NCI-H2029 (cell line): Measurements from ENCODE around the gene COQ8B.
"Not testable (repeated sequence)": the region's sequence is repeated elsewhere in the genome, so short reads cannot be mapped to it uniquely, and the experiment has no call there.

ENCODE experiments used
- DNase-seq: peaks from one replicate; lab custom pipeline; 2025; lab: John Stamatoyannopoulos, UW

COQ8B gene

DNA sequence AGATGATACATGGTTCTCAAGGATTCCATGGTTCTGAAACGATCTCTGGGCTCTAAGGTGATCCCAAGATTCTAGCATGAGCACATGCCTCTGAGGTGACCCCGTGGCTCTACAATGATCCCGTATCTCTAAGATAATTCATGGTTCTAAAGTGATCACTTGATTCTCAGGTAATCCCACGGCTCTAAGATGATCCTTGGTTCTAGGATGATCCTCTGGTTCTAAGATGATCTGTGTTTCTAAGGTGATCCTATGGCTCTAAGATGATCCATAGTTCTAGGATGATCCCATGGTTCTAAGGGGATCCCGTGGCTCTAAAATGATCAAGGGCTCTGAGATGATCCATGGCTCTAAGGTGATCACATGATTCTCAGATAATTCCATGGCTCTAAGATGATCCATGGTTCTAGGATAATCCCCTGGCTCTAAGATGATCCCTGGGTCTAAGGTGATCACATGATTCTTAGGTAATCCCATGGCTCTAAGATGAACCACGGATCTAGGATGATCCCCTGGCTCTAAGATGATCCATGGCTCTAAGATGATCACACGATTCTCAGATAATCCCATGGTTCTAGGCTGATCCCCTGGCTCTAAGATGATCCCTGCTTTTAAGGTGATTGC is 47.6 kb downstream of the COQ8B start:
- DNase-seq: no peak

DNA sequence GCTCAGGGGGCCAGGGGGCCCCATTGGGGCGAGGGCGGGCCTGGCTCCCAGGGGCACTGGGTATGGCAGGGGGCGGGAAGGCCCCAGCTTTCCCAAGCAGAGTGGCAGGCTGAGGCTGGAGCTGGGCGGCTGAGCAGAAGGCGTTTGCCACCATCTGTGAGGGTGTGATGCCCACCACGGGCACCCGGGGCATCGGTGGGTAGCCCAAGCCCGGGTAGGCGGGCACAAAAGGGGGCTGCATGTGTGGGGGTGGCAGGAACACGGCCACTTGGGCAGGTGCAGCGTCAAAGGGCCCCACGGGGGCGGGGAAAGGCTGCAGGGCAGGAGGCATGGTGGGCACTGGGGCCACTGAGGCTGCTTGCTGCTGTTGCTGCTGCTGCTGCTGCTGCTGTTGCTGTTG is 49.1 kb downstream of the COQ8B start:
- no peak for DNase-seq

DNA sequence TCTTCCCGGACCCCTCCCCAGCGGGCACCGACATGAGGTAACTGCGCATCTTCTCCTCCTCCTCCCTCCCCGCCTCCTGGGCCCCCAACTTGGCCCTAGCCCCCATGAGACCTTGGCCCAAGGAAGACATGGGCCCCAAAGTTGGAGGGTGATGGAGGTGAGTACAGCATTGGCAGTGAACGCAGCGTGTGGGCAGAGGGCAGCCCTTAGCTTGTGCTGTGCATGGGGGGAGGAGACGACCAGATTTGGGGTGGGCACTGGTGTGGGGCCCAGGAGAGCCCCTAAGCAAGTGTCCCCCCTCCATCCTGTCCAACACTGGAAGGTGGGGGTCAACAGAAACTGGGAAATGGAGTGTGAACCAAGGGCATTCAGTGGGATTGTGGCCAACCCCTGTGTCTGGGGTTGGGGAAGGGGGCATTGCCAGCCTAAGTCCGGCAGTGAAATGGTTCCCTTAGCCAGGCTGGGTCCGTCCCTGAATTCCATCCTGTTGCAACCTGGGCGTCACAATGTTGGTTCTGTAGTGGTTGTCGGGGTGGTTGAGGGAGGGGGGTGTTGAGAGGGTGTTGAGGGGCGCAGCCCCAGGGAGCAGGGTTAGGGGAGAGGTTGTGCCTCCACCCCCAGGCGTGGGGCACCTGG is 49.8 kb downstream of the COQ8B start:
- no peak for DNase-seq

DNA sequence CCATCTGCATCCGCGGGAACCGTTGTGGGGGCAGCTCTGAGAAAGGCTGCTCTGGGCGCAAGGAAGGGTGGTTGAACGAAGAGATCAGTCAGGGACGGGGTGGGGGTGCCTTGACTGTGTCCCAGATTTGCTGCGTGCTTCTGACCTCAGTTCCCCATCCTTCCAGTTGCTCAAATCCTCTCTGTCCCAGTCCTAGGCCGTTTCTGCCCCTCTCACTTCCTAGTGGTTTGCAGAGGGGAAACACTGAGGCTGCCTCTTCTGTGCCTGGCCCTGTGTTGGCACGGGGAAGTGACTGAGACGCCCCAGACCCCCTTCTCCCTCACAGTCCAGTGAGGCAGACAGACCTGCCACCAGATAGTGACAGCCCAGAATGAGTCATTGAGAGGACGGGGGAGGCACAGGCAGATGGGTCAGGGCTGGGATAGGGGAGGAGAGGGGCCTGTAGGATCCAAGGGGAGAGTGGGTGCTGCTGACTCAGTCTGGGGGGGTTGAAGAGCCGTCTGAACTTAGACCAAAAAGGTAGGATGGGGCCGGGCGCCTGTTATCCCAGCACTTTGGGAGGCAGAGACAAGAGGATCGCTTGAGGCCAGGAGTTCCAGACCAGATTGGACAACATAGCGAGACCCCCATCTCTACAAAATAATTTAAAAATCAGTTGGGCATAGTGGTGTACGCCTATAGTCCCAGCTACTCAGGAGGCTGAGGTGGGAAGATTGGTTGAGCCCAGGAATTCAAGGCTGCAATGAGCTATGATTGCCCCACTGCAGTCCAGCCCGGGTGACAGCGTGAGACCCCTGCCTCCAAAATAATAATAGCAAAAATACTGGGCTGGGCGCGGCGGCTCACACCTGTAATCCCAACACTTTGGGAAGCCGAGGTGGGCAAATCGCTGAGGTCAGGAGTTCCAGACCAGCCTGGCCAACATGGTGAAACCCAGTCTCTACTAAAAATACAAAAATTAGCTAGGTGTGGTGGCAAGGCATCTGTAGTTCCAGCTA is 52.7 kb downstream of the COQ8B start:
- DNase-seq: no peak

DNA sequence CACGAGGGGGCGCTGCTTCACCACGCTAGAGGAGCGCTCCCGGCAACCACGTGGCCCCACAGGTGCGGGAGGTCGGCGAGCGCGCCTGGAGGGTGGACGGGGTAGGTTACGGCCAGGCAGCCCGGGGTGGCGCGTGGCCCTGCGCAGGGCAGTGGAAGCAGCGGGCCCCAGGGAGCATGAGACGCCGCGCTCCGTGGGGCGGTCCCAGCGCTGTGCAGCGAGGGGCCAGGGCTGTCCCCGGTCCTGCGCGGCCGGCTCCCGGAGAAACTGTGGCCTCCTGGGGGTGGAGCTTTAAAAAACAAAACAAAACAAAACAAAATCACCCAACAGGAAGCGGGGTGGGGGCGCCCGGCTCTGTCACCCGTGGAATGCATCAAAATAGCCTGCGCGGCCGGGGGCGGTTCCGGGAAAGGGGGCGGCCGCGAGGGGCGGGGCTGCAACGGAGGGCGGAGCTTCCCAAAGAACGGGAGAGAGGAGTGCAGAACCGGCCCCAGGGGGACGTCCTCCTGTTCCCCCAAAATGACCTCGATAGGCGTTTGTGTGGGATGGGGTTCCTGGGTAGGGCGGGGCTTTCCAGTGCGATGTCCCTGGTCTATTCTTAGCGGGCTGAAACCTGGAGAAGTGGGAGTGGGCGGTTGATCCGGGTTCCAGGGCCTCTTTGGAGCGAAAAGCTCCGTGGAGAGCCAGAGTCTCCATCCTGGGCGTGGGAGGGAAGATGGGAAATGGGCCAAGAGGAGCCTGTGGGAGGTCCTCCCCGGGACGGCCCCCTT is 53.6 kb downstream of the COQ8B start:
- DNase-seq: peak; percentile 78

DNA sequence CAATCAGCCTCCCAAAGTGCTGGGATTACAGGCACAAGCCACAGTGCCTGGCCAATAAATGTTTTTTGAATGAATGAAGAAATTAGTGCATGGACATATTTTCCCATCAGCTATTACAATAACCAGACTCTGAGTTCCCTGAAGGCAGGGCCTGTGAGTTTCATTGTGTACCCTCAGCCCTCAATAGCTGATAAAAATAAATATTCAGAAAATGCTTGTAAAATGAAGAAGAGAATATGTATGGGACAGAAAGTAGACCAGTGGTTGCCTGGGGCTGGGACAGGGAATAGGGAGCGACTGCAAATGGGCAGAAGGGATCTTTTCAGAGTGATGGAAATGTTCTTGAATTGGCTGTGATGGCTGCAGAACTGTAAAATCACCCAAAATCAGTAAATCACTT is 55.1 kb downstream of the COQ8B start:
- no peak for DNase-seq

DNA sequence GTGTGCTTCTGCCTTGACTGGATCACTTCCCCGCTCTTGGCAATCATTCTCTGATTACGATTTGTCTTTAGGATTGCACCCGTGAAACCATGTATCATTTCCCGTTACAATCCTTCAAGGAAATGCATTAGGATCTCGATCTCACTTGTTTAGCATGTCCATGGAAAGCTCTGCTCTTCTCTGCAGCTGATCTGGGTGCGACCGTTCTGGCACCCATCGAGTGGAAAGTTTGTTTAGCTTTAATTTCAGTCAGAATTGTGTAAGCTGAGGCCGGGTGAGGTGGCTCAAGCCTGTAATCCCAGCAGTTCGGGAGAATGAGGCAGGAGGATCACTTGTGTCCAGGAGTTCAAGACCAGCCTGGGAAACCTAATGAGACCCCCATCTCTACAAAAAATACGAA is 57.1 kb downstream of the COQ8B start:
- no peak for DNase-seq

DNA sequence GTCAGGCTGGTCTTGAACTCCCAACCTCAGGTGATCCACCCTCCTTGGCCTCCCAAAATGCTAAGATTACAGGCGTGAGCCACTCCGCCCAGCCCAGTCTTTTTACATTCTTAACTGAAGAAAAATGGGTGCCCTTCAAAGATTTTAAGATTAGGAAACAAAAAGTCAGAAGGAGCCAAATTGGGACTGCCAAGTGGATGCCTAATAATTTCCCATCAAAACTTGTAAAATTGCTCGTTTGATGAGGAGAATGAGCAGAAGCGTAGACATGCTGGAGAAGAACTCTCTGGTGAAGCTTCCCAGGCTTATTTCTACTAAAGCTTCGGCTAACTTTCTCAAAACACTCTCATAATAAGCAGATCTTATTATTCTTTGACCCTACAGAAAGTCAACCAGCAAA is 57.6 kb downstream of the COQ8B start:
- no peak for DNase-seq

DNA sequence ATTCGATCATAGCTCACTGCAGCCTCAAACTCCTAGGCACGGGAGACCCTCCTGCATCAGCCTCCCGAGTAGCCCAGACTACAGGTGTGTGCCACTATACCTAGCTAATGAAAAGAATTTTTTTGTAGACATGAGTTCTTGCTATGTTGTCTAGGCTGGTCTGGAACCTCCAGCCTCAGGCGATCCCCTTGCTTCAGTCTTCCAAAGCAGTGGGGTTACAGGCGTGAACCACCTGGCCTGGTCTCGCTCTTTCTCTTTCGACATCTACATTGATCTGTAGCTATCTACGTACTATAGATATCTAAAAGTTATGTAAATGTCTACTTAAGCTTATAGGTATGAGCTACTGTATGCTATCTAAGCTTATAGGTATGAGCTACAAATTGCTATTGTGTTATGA is 58.7 kb downstream of the COQ8B start:
- DNase-seq: no peak

DNA sequence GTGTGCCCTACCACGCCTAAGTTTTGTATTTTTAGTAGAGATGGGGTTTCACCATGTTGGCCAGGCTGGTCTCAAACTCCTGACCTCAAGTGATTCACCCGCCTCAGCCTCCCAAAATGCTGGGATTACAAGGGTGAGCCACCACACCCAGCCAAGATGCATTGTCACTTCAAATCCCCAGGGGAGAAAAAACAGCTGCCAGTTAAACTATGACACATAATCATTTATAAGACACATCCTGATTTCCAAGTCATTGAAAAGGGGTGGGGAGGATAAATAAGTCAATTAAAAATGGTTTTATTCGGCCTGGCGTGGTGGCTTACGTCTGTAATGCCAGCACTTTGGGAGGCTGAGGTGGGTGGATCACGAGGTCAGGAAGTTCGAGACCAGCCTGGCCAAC is 61.0 kb downstream of the COQ8B start:
- not testable (repeated sequence) for DNase-seq

DNA sequence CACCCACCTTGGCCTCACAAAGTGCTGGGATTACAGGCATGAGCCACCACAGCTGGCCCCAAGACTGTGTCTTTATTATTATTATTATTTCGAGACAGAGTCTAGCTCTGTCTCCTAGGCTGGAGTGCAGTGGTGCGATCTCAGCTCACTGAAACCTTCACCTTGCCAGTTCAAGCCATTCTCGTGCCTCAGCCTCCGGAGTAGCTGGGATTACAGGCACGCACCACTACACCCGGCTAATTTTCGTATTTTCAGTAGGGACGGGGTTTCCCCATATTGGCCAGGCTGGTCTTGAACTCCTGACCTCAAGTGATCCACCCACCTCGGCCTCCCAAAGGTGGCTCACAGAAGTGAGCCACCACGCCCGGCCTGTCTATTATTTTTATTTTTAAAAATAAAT is 64.4 kb downstream of the COQ8B start:
- DNase-seq: not testable (repeated sequence)

DNA sequence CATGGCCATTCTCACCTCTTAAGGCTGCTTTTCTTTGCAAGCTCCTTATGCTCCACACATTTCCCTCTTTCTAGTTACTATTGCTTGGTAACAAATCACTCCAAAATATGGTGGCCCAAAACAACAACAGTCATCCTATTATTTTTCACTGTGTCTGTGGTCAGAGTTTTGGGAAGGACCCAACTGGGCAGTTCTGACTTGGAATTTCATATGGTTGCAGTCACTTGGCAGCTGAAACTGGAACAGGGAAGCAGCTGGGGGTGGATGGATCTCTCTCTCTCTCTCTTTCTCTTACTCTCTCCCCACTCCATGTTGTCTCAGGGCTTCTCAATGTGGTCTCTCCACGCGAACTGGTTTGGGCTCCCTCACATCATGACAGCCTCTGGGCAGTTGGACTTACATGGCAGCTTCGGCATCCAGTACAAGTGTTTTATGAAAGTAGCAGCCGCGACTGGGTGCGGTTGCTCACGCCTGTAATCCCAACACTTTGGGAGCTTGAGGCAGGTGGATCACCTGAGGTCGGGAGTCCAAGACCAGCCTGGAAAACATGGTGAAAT is 65.9 kb downstream of the COQ8B start:
- DNase-seq: no peak

DNA sequence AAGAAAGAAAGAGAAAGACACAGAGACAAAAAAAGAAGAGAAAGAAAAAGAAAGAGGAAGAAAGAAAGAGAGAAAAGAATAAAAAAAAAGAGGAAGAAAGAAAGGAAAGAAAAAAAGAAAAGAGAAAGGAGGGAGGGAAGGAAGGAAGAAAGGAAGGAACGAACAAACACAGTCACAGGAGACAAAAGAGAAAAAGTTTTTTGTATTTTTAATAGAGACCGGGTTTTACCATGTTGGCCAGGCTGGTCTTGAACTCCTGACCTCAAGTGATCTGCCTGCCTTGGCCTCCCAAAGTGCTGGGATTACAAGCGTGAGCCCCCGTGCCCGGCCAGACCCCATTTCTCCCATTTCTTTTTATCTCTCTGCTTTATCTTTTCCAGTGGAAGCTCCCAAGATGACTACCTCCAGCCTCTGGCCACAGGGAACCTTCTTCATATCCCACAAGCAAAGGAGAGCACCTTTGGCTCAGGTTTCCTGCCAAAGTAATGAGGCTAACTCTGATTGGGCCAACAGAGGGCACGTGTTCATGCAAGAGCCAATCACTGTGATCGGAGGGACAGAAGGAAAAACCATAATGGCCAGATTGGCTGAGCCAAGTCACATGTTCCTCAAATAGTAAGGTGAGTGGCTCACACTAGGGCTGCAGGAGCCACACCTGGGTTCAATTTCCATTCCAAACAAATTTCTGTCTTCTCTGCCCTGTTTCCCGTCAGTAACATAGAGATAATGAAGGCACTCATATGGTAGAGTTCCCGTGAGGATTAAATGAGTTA is 66.6 kb downstream of the COQ8B start:
- not testable (repeated sequence) for DNase-seq

DNA sequence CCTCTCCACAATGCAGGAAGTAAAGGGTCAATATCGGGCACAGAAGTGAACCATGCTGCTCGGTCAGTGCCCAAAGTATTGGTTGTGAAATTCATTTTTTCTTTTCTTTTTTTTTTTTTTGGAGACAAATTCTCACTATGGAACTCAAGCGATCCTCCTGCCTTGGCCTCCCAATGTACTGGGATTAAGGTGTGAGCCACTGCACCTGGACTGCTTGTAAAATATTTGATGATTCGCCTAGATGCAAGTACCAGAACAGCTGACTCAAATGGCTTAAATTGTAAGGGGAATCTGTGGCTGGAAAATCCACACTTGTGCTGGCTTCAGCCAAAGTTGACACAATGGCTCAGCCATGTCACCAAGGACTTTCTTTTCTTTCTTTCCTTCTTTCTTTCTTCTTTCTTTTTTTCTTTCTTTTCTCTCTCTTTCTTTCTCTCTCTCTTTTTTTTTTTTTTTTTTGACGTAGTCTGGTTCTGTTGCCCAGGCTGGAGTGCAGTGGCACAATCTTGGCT is 69.9 kb downstream of the COQ8B start:
- DNase-seq: no peak

DNA sequence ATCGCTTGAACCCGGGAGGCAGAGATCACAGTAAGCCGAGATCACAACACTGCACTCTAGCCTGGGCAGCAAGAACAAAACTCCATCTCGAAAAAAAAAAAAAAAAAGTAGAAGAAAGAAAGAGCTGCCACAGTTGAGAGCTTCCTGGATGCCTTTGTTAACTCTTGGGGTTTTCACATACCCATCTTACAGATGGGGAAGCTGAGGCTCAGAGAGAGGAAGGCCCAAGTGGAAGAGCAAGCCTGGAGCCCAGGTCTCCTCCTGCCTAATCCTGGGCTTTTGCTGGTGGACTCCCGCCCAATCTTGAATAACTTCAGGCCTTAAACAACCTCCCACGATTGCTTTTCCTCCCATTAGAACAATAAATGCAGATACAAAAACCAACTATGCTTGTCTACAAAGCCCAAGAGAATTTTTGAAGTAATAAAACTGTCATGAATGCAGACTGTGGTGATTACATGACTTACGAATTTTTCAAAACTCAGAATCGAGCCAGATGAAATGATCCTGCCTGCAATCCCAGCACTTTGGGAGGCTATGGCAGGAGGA is 73.9 kb downstream of the COQ8B start:
- no peak for DNase-seq

DNA sequence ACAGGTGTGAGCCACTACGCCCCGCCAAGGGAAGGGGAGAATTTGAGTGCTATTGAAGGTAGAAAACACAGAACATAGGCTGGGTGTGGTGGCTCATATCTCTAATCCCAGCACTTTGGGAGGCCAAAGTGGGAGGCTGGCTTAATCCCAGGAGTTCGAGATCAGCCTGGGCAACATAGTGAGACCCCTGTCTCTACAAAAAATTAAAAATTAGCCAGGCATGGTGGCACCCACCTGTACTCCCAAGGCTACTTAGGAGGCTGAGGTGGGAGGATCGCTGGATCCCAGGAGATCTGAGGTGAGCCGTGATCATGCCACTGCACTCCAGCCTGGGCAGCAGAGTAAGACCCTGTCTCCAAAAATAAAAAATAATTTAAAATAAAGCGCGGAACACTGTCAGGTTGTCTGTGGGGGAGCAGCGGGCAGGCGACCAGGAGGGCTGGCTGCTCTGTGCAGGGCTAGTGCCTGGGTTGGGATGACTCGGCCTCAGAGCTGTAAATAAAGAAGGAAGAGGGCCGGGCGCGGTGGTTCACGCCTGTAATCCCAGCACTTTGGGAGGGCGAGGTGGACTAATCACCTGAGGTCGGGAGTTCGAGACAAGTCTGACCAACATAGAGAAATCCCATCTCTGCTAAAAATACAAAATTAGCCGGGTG is 74.5 kb downstream of the COQ8B start:
- no peak for DNase-seq
